H1 (cell line): Measurements from ENCODE around the gene MTERF2. TPM values are rescaled to one million over a fixed set of nuclear protein-coding genes. Genes with fewer than 3 reads are reported as not detected.

Experiments used
- ATF3 ChIP-seq: IDR thresholded peaks from 2 replicates; pipeline ENCODE4 v1.6.1; 2011; ENCODE audit warnings: low read depth, mild to moderate bottlenecking, low read length; ENCODE audit not compliant: insufficient read depth
- BRCA1 ChIP-seq: IDR thresholded peaks from 2 replicates; pipeline ENCODE4 v1.6.1; 2012; ENCODE audit warnings: low read depth, low read length, improper control_type of control experiment
- CBX5 ChIP-seq: fragments of 300-800, 300-1000 bp; sonication (generic); IDR thresholded peaks from 2 replicates; pipeline ENCODE4 v1.7.1; 2016; ENCODE audit warnings: antibody characterized with exemption, low read length, low read depth
- CHD1 ChIP-seq: IDR thresholded peaks from 2 replicates; pipeline ENCODE4 v1.6.1; 2012; ENCODE audit warnings: low read depth, low read length, improper control_type of control experiment
- GABPA ChIP-seq: IDR thresholded peaks from 2 replicates; pipeline ENCODE4 v1.6.1; 2011; ENCODE audit warnings: mild to moderate bottlenecking, low read length, moderate library complexity, borderline replicate concordance; ENCODE audit not compliant: insufficient read depth
- GTF2F1 ChIP-seq: IDR thresholded peaks from 2 replicates; pipeline ENCODE4 v1.6.1; 2012; ENCODE audit warnings: low read depth, low read length, improper control_type of control experiment, borderline replicate concordance
- HDAC2 ChIP-seq, 2 experiments: fragments of 300-600 bp in 1 of 2; sonication (generic) in 1 of 2; IDR thresholded peaks; 2 replicates each; pipeline ENCODE4 v1.6.1; 2011 to 2012; ENCODE audit warnings: low read depth in 2 of 2, low read length in 2 of 2, mild to moderate bottlenecking in 2 of 2, moderate library complexity in 2 of 2, borderline replicate concordance in 1 of 2, inconsistent platforms in 1 of 2
- JUND ChIP-seq: IDR thresholded peaks from 2 replicates; pipeline ENCODE4 v1.6.1; 2011; ENCODE audit warnings: mild to moderate bottlenecking, improper control_type of control experiment, low read length
- KDM4A ChIP-seq: IDR thresholded peaks from one replicate; pipeline ENCODE4 v1.7.1; 2012; ENCODE audit warnings: low read depth, mild to moderate bottlenecking, moderate library complexity, low read length, inconsistent platforms; ENCODE audit not compliant: severe bottlenecking
- KDM5A ChIP-seq: fragments of 200-600 bp; IDR thresholded peaks from 2 replicates; pipeline ENCODE4 v1.7.1; 2012; ENCODE audit warnings: mild to moderate bottlenecking, low read length, inconsistent platforms, mixed read lengths
- MAFK ChIP-seq: IDR thresholded peaks from 2 replicates; pipeline ENCODE4 v1.6.1; 2012; ENCODE audit warnings: low read depth, mild to moderate bottlenecking, improper control_type of control experiment, low read length
- NRF1 ChIP-seq: IDR thresholded peaks from 2 replicates; pipeline ENCODE4 v1.6.1; 2011; ENCODE audit warnings: mild to moderate bottlenecking, low read depth, low read length, improper control_type of control experiment
- PHF8 ChIP-seq: fragments of 200-600 bp; sonication (generic); conservative IDR thresholded peaks from 2 replicates; pipeline ENCODE4 v1.7.1; 2012; ENCODE audit warnings: low read depth, mild to moderate bottlenecking, inconsistent platforms, low read length, moderate library complexity
- POU5F1 ChIP-seq: IDR thresholded peaks from 2 replicates; pipeline ENCODE4 v1.6.1; 2011; ENCODE audit warnings: low read depth, mild to moderate bottlenecking, low read length, moderate library complexity
- RAD21 ChIP-seq, 2 experiments: IDR thresholded peaks in 1 of 2; conservative IDR thresholded peaks in 1 of 2; 2 replicates each; pipeline ENCODE4 v1.6.1; 2011; ENCODE audit warnings: low read depth in 2 of 2, low read length in 2 of 2, improper control_type of control experiment in 1 of 2, inconsistent platforms in 1 of 2, mild to moderate bottlenecking in 1 of 2, moderate library complexity in 1 of 2
- SRF ChIP-seq: IDR thresholded peaks from 2 replicates; pipeline ENCODE4 v1.6.1; 2011; ENCODE audit warnings: mild to moderate bottlenecking, low read depth, low read length, moderate library complexity
- SUZ12 ChIP-seq: fragments of 200-600 bp; sonication (generic); IDR thresholded peaks from 2 replicates; pipeline ENCODE4 v1.6.1; 2012; ENCODE audit warnings: mild to moderate bottlenecking, inconsistent platforms, low read length, moderate library complexity, mixed read lengths
- TEAD4 ChIP-seq: IDR thresholded peaks from 2 replicates; pipeline ENCODE4 v1.6.1; 2012; ENCODE audit warnings: low read depth, low read length, inconsistent platforms, mixed read lengths
- polyA plus RNA-seq, 7 experiments: library from polyadenylated mRNA; depleted of rRNA in 3 of 7; stranded (reverse) in 5 of 7; unstranded in 2 of 7; fragments of >200 nt in 5 of 7; fragments of 200-250 nt in 2 of 7; gene quantifications; 1 replicate in 5 of 7; 2 replicates in 1 of 7; 4 replicates in 1 of 7; pipeline versions ENCODE4 v1.2.1 to v1.2.3, GENCODE V29; 2011 to 2013; ENCODE audit warnings: missing spikeins in 2 of 7, mixed read lengths in 2 of 7
- total RNA-seq: library from RNA; stranded (reverse); fragmentation: NEBNext Ultra II Directional; extraction: Animal tissue kit (Norgen Biotek cat#: 25700); gene quantifications from 2 replicates; pipeline ENCODE4 v1.2.1, GENCODE V29; 2021
- TF ChIP-seq, protein P1 (sequence below): IDR thresholded peaks from 2 replicates; pipeline ENCODE4 v1.6.1; 2011; ENCODE audit warnings: low read length, improper control_type of control experiment
- TF ChIP-seq, protein P2 (sequence below): IDR thresholded peaks from 2 replicates; pipeline ENCODE4 v1.6.1; 2012; ENCODE audit warnings: inconsistent platforms

Gene MTERF2
- total and polyA plus RNA-seq, 2 of the 8 experiments (the other 6 are each of a cell fraction or from before 2014, with no cell fraction given) = 2.8 to 7.1 TPM

DNA sequence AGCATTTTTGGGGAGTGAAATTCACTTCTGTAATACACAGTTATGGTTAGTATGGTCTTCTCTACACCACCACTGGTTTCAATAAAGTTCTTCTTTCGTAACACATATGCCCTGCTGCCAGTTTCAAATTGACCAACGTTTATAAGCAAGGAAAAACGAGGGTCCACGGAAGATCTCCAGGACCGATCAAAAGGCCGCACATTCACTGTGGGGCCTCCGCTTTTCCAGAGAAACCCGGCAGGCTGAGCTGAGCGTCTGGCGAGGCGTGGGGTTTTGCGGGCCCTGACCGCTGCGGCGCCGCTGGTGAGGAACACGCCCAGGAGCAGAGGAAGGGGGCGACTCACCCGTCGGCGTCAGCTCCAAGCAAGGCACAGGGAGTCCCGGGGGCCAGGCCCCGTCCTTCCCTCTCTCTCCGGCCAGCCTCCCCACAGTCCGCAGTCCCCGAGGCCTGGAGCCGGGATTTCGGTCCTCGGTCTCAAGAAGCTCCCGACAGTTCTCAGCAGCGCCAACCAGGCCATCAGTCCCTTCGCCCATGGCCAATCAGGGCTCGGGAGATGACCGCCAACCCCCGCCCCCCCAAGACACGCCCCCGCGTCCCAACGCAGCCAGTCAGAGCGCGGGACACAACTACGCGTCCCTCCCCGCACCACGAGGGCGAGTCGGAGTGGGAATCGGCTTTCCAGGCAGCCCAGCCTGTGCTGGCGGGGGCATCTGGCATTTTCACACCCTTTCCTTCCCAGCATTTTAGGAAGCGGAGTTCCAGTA lies at the start of gene MTERF2 (continued):
- TF ChIP-seq BRCA1 (no peak), PHF8 (peak; percentile 77), SUZ12 (no peak), KDM4A (peak; percentile 66), JUND (no peak), SRF (no peak), KDM5A (no peak), TEAD4 (no peak), RAD21 (IDR thresholded peaks at IDR 0.05 in 1 of 2, conservative IDR thresholded peaks at IDR 0.05 in 1 of 2; ENCODE audit: low read depth in 2 of 2, low read length in 2 of 2) (no peak), CHD1 (no peak), HDAC2 (IDR thresholded peaks at IDR 0.05; ENCODE audit: borderline replicate concordance in 1 of 2, low read depth in 2 of 2, low read length in 2 of 2) (no peak), POU5F1 (no peak), NRF1 (no peak), ATF3 (no peak), MAFK (no peak), GABPA (no peak), CBX5 (no peak), GTF2F1 (no peak)
- TF ChIP-seq, protein P1, sequence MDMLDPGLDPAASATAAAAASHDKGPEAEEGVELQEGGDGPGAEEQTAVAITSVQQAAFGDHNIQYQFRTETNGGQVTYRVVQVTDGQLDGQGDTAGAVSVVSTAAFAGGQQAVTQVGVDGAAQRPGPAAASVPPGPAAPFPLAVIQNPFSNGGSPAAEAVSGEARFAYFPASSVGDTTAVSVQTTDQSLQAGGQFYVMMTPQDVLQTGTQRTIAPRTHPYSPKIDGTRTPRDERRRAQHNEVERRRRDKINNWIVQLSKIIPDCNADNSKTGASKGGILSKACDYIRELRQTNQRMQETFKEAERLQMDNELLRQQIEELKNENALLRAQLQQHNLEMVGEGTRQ = 0 out of 2 replicates have a peak, but pooled peaks have one; percentile 29
- TF ChIP-seq, protein P2, sequence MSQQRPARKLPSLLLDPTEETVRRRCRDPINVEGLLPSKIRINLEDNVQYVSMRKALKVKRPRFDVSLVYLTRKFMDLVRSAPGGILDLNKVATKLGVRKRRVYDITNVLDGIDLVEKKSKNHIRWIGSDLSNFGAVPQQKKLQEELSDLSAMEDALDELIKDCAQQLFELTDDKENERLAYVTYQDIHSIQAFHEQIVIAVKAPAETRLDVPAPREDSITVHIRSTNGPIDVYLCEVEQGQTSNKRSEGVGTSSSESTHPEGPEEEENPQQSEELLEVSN = peak; percentile 99
